Liver (tissue), 3 donors: Measurements from ENCODE around the gene DPT.

Experiments
- CTCF ChIP-seq: fragments of 150-350 bp; IDR thresholded peaks from 2 replicates; pipeline ENCODE4 v1.5.1; 2017; ENCODE audit warnings: improper control_type of control experiment, low read depth, low read length; ENCODE audit not compliant: missing input control
- HNF4A ChIP-seq, 2 donors: conservative IDR thresholded peaks; 2 replicates each; pipeline ENCODE4 v1.6.1; 2016; ENCODE audit warnings: antibody characterized with exemption in 2 of 2, mild to moderate bottlenecking in 2 of 2
- JUND ChIP-seq, 2 donors: IDR thresholded peaks; 2 replicates each; pipeline ENCODE4 v1.6.1; 2016; ENCODE audit warnings: antibody characterized with exemption in 2 of 2
- RAD21 ChIP-seq, 2 donors: IDR thresholded peaks; 2 replicates each; pipeline ENCODE4 v1.6.1; 2016; ENCODE audit warnings: antibody characterized with exemption in 2 of 2, mild to moderate bottlenecking in 2 of 2
- donor health status: healthy.
- donor health status: healthy.

DNA sequence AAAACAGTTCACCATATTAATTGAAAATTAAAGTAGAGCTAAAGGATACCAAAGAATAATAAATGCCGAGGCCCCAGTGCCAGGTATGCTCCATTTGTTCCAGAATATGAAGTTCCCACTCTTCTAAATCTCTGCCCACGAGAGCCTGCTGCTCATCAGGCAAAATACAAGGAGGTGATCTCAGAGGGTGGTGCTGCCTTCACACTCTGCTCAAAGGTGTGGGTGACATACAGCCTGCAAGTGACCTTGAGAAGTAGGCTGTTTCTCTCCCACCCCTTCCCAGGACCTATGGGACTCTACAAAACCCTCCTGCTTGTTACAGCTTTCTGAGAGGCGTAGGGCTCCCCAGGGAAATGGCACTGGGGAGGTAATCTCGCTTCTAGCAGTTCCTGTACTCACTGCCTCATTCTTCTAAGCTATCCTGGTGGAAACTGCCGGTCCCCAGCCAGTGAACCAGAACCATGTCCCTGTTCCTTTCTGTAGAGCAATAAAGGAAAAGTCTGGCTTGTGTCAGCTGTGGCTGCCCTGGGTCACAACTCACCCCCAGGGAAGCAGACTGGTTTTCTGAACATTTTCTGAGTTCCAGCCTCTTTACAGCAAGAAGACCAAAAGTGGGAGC, 26.9 kb upstream of the DPT start:
- TF ChIP-seq JUND (IDR thresholded peaks at IDR 0.05) (no peak), CTCF (no peak), RAD21 (IDR thresholded peaks at IDR 0.05) (no peak), HNF4A (conservative IDR thresholded peaks at IDR 0.05) (no peak)
